Thyroid gland (tissue), 4 donors: Measurements from ENCODE around the gene FAM120B.

Source experiments
- POLR2A ChIP-seq, 2 donors: fragments of 450-650 bp; IDR thresholded peaks; one replicate each; pipeline ENCODE4 v1.6.1; 2017; ENCODE audit warnings: antibody characterized with exemption in 2 of 2, mild to moderate bottlenecking in 2 of 2, moderate library complexity in 1 of 2
- TF ChIP-seq, protein P1 (sequence below), 6 experiments: fragments of 200-600 bp in 3 of 6; fragments of 450-650 bp in 3 of 6; sonication (generic) in 3 of 6; IDR thresholded peaks; one replicate each; pipeline ENCODE4 v1.5.1; 2016 to 2019; ENCODE audit warnings: antibody characterized with exemption in 6 of 6, mild to moderate bottlenecking in 2 of 6, inconsistent platforms in 1 of 6, moderate library complexity in 1 of 6

- TF ChIP-seq, protein P1, sequence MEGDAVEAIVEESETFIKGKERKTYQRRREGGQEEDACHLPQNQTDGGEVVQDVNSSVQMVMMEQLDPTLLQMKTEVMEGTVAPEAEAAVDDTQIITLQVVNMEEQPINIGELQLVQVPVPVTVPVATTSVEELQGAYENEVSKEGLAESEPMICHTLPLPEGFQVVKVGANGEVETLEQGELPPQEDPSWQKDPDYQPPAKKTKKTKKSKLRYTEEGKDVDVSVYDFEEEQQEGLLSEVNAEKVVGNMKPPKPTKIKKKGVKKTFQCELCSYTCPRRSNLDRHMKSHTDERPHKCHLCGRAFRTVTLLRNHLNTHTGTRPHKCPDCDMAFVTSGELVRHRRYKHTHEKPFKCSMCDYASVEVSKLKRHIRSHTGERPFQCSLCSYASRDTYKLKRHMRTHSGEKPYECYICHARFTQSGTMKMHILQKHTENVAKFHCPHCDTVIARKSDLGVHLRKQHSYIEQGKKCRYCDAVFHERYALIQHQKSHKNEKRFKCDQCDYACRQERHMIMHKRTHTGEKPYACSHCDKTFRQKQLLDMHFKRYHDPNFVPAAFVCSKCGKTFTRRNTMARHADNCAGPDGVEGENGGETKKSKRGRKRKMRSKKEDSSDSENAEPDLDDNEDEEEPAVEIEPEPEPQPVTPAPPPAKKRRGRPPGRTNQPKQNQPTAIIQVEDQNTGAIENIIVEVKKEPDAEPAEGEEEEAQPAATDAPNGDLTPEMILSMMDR (IDR thresholded peaks at IDR 0.05), result no peak
- no peak for TF ChIP-seq POLR2A (IDR thresholded peaks at IDR 0.05)
Measured at GRCh38 chr6:170270984-170271593, 35.5 kb upstream of the FAM120B start.
